Stimulated activated effector memory CD8-positive, alpha-beta T cell treated with anti-CD3 and anti-CD28 coated beads, Interleukin-12 subunit alpha, Interleukin-12 subunit beta, amount 100 ng/mL, for 72 hours (primary cell): ENCODE results near the gene KATNIP.
A peak's percentile ranks its signal among the peaks of the same experiment; 100 is the strongest.
"Not testable (repeated sequence)": the region's sequence is repeated elsewhere in the genome, so short reads cannot be mapped to it uniquely, and the experiment has no call there.

ENCODE experiments used
- ATAC-seq: fragments of 150-1000 bp; cut with Tn5 transposase; 2 replicates; pipeline ENCODE4 v1.10.0; 2021
- DNase-seq, 2 donors: peaks; one replicate each; pipeline ENCODE4 v3.0.0; 2021 to 2022; ENCODE audit warnings: low spot score in 2 of 2
- H3K27ac Mint-ChIP-seq: one replicate; pipeline ENCODE4 v1.8.0; 2022; ENCODE audit warnings: mild to moderate bottlenecking, mixed read lengths
- H3K36me3 Mint-ChIP-seq: one replicate; pipeline ENCODE4 v1.8.0; 2022; ENCODE audit warnings: mild to moderate bottlenecking, mixed read lengths
- H3K4me1 Mint-ChIP-seq: one replicate; pipeline ENCODE4 v1.8.0; 2022; ENCODE audit warnings: mixed read lengths
- H3K4me3 Mint-ChIP-seq: one replicate; pipeline ENCODE4 v1.8.0; 2022; ENCODE audit warnings: mild to moderate bottlenecking, mixed read lengths
- H3K9me3 Mint-ChIP-seq: one replicate; pipeline ENCODE4 v1.8.0; 2022; ENCODE audit warnings: mixed read lengths

KATNIP gene

DNA sequence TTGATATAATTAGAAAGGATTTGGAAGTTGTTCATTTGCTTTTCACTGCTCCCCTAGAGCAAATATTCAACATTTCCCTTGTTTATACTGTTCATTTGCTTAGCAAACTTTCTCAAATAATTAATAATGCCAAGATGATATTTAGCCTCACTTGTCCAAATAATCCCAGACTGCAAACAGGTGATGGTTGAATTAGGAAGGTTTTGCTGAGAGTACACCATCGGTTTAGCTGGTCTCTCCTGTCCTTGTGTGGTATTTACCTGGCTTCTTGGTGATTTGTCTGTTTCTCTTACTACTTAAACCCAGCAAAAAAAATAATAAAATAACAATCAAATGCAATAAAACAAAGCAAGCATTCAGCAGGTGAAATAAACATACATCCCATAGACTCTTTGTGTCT, 6.5 kb downstream of the KATNIP start:
- no peak for ATAC-seq
- Mint-ChIP-seq H3K27ac (no peak overlapping the region), H3K36me3 (peaks cover 6% of the 10 kb centered on the region), H3K9me3 (no peaks in the 10 kb centered on the region), H3K4me3 (no peak overlapping the region), H3K4me1 (peaks cover 4% of the 10 kb centered on the region)
- no peak for DNase-seq

GRCh38 chr16:27558434-27558833, 8.5 kb downstream of the KATNIP start:
- Mint-ChIP-seq H3K4me1 (peaks cover 9% of the 10 kb centered on the region), H3K9me3 (no peaks in the 10 kb centered on the region), H3K36me3 (peaks cover 6% of the 10 kb centered on the region), H3K4me3 (no peak overlapping the region), H3K27ac (peak overlapping the region; percentile 12)
- ATAC-seq (no peak), DNase-seq (no peak)

- Mint-ChIP-seq H3K4me1 (peaks cover 10% of the 10 kb centered on the region), H3K27ac (no peak overlapping the region), H3K4me3 (no peak overlapping the region), H3K36me3 (peaks cover 6% of the 10 kb centered on the region), H3K9me3 (no peaks in the 10 kb centered on the region)
- DNase-seq: no peak
- ATAC-seq: no peak
Observed at GRCh38 chr16:27558932-27559331, 9.0 kb downstream of the KATNIP start.

- Mint-ChIP-seq H3K4me1 (peaks cover 10% of the 10 kb centered on the region), H3K27ac (no peak overlapping the region), H3K36me3 (peaks cover 6% of the 10 kb centered on the region), H3K9me3 (no peaks in the 10 kb centered on the region), H3K4me3 (no peak overlapping the region)
- DNase-seq (no peak), ATAC-seq (no peak)
Observed at GRCh38 chr16:27561216-27561615, 11.3 kb downstream of the KATNIP start.

DNA sequence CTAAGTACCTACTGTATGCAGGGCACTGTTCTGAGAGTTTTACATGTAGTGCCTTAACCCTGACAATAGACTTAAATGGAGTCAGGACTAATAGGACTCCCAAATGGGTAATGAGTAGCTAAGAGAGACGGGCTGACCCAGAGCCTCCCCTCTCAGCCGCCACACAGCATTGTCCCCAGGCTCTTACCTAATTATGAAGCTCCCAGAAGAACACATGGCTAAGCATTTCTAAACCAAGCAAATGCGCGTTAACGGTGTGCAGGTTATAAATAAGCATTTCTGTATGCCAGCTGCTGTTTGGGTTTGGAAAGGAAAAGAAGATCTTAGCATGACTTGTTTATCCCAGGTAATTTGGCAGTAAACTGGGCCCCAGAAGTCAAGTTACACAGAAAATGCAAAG, 14.3 kb downstream of the KATNIP start:
- ATAC-seq: no peak
- Mint-ChIP-seq H3K4me3 (no peak overlapping the region), H3K4me1 (peaks cover 10% of the 10 kb centered on the region), H3K36me3 (peaks cover 6% of the 10 kb centered on the region), H3K27ac (no peak overlapping the region), H3K9me3 (no peaks in the 10 kb centered on the region)
- no peak for DNase-seq

- Mint-ChIP-seq H3K27ac (no peak overlapping the region), H3K4me1 (peaks cover 5% of the 10 kb centered on the region), H3K4me3 (no peak overlapping the region), H3K36me3 (no peaks in the 10 kb centered on the region), H3K9me3 (no peaks in the 10 kb centered on the region)
- no peak for ATAC-seq
- no peak for DNase-seq
Observed at GRCh38 chr16:27566417-27566816, 16.5 kb downstream of the KATNIP start.

DNA sequence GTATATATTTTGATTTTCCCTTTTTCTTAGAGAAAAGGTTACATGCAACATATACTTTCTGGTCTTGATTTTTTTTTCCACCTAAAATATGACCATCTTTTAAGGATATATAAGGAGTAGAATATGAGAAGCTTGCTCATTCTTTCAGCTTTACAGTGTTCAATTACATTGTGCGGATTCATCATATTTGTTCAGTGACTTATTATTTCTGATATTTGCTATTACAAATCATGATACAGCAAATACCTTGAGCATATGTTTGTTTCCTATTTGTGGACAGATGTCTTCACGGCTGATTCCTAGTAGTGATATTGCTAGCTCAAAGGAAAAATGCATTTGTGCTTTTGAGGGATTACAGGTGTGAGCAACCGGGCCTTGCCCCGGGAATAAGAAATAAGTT, 18.1 kb downstream of the KATNIP start:
- Mint-ChIP-seq H3K36me3 (no peaks in the 10 kb centered on the region), H3K4me3 (no peak overlapping the region), H3K4me1 (peaks cover 4% of the 10 kb centered on the region), H3K27ac (no peak overlapping the region), H3K9me3 (no peaks in the 10 kb centered on the region)
- DNase-seq (no peak), ATAC-seq (no peak)

DNA sequence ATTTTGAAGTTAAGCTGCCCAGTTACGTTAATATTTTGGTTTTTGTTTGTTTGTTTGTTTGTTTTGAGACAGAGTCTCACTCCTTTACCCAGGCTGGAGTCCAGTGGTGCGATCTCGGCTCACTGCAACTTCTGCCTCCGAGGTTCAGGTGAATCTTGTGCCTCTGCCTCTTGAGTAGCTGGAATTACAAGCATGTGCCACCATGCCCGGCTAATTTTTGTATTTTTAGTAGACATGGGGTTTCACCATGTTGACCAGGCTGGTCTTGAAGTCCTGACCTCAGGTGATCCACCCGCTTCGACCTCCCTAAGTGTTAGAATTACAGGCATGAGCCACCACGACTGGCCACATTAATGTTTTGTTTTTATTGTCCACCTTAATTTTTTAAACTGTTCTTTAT, 21.0 kb downstream of the KATNIP start:
- not testable (repeated sequence) for H3K4me3 Mint-ChIP-seq, DNase-seq, H3K4me1 Mint-ChIP-seq, ATAC-seq, H3K27ac Mint-ChIP-seq, H3K9me3 Mint-ChIP-seq, H3K36me3 Mint-ChIP-seq

- no peak overlapping the region for H3K27ac Mint-ChIP-seq
- no peaks in the 10 kb centered on the region for H3K9me3 Mint-ChIP-seq
- no peak for ATAC-seq
- no peak for DNase-seq
- no peak overlapping the region for H3K4me3 Mint-ChIP-seq
- no peaks in the 10 kb centered on the region for H3K4me1 Mint-ChIP-seq
- H3K36me3 Mint-ChIP-seq: no peaks in the 10 kb centered on the region
Observed at GRCh38 chr16:27571433-27572326, 21.7 kb downstream of the KATNIP start.

GRCh38 chr16:27572711-27573110, 22.8 kb downstream of the KATNIP start:
- H3K9me3 Mint-ChIP-seq: no peaks in the 10 kb centered on the region
- ATAC-seq: no peak
- H3K4me1 Mint-ChIP-seq: no peaks in the 10 kb centered on the region
- H3K4me3 Mint-ChIP-seq: no peak overlapping the region
- no peak overlapping the region for H3K27ac Mint-ChIP-seq
- no peak for DNase-seq
- H3K36me3 Mint-ChIP-seq: no peaks in the 10 kb centered on the region

DNA sequence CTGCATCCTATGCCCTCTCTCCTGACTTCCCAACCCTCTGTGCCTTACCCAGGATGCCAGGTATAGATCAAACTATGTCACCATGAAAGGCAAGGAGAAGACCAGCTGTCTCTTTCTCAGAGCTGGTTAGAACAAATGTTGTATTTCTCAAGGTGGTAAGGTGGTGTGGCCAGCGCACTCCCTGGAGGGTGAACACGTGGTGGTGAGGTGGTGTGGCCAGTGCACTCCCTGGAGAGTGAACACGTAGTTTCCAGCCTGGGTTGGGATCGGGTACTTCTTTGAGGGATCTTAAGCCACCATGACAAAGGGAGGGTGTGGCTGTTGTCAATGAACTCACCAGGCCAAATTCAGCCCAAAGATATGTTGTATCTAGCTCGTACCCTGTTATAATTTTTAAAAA, 26.8 kb downstream of the KATNIP start:
- DNase-seq (no peak), ATAC-seq (no peak)
- peaks cover 13% of the 10 kb centered on the region for H3K4me1 Mint-ChIP-seq
- no peak overlapping the region for H3K4me3 Mint-ChIP-seq
- no peaks in the 10 kb centered on the region for H3K9me3 Mint-ChIP-seq
- H3K27ac Mint-ChIP-seq: no peak overlapping the region
- no peaks in the 10 kb centered on the region for H3K36me3 Mint-ChIP-seq

DNA sequence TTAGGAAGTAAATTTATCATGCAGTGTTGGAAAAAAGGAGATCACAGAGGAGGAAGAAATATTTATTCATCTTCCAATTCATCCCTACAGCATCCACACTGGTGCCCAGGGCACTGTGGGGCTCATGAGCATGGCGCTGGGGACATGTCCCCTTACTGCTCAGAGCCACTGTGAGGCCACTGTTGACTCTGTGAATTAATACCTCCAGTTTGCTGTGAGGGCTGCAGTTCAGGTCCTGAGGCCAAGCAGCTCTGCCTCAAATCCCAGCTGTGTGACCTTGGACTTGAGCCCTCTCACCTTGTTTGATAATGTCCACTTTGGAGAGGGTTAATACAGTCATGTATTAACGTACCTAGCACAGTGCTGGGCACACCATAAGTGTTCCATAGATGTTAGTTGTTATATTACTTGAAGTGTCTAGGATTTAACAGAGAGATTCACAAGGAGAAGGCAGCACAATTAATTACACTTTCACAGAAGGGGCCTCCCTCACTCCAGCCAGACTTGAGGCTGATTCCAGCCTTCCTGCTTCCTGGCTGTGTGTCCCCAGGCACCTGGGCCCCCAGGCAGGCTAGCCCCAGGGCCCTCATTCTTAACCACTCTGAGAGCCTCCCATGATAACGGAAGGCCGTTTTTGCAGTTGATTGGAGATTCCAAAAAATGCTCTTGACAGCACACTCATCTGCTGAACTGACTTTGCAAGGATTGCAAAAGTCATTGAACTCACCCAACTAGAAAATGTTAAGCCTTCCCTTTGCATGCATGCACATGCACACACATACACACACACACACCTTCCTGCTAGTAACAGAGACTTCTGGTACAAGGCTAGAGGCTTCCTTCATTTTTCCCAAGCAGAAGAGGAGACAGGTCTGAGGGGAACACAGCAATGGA, 29.4 kb downstream of the KATNIP start:
- no peak for DNase-seq
- Mint-ChIP-seq H3K4me1 (peaks cover 13% of the 10 kb centered on the region), H3K4me3 (no peak overlapping the region), H3K36me3 (no peaks in the 10 kb centered on the region), H3K27ac (peak overlapping the region; percentile 44), H3K9me3 (no peaks in the 10 kb centered on the region)
- no peak for ATAC-seq

- Mint-ChIP-seq H3K36me3 (peaks cover 4% of the 10 kb centered on the region), H3K4me3 (no peak overlapping the region), H3K4me1 (peaks cover 13% of the 10 kb centered on the region), H3K9me3 (no peaks in the 10 kb centered on the region), H3K27ac (no peak overlapping the region)
- ATAC-seq (no peak), DNase-seq (no peak)
Observed at GRCh38 chr16:27582883-27583282, 32.9 kb downstream of the KATNIP start.

GRCh38 chr16:27583634-27584033, 33.7 kb downstream of the KATNIP start:
- Mint-ChIP-seq H3K9me3 (no peaks in the 10 kb centered on the region), H3K36me3 (peaks cover 6% of the 10 kb centered on the region), H3K4me1 (peaks cover 7% of the 10 kb centered on the region), H3K4me3 (no peak overlapping the region), H3K27ac (no peak overlapping the region)
- DNase-seq: no peak
- no peak for ATAC-seq

GRCh38 chr16:27585200-27585599, 35.3 kb downstream of the KATNIP start:
- DNase-seq: no peak
- no peak for ATAC-seq
- Mint-ChIP-seq H3K4me1 (no peaks in the 10 kb centered on the region), H3K9me3 (no peaks in the 10 kb centered on the region), H3K36me3 (peaks cover 6% of the 10 kb centered on the region), H3K4me3 (no peak overlapping the region), H3K27ac (no peak overlapping the region)

GRCh38 chr16:27586711-27587110, 36.8 kb downstream of the KATNIP start:
- Mint-ChIP-seq H3K4me1 (no peaks in the 10 kb centered on the region), H3K27ac (no peak overlapping the region), H3K4me3 (no peak overlapping the region), H3K9me3 (no peaks in the 10 kb centered on the region), H3K36me3 (peaks cover 6% of the 10 kb centered on the region)
- DNase-seq (no peak), ATAC-seq (no peak)
